Measurements from ENCODE around the gene PTPRM.
"Not testable (repeated sequence)": the region's sequence is repeated elsewhere in the genome, so short reads cannot be mapped to it uniquely, and the experiment has no call there.

PTPRM gene

DNA sequence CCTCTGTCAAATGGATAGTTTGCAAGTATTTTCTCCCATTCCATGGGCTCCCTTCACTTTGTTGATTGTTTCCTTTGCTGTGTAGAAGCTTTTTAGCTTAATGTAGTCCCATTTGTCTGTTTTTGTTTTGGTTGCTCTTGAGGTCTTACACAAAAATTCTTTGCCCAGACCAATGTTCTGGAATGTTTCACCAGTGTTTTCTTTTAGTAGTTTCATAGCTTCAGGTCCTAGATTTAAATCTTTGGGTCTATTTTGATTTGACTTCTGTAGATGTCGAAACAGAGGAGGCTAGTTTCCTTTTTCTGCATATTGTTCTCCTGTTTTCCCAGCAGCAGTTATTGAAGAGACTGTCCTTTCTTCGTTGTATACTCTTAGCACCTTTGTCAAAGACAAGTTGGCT, 351.6 kb downstream of the PTPRM start:
- DNase-seq, result no peak

- DNase-seq, result no peak
Measured at GRCh38 chr18:7919565-7919964, 352.4 kb downstream of the PTPRM start.

DNA sequence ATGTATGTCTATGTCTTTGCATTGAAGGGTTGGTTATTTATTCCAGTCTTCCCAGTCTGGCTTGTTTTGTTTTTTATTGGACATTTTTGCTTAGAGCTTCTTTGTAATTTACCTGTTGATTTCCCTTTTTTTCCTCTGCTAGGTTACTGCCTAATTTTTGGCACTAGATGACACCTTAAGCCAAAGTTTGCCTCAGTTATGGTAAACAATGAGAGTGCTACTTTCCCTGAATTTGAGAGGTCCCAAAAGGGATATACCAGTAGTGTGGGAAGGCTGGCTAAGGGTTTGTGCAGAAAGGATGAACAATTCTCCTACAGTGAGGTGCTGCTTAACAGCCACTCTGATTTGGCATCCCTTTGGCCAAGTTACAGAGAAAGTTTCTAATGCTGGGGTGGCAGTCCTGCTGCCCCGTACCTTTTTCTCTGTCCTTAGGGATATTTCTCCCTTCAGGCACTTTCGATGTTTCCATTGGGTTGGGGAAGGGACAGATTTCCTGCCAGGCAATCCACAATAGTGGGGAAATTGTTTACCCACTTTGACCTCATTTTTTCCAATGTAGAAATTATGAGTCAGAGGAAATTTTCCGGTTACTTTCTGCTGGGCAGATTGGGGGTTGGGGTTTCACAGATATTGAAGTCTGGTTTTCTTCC, 354.9 kb downstream of the PTPRM start:
- no peak for DNase-seq

DNA sequence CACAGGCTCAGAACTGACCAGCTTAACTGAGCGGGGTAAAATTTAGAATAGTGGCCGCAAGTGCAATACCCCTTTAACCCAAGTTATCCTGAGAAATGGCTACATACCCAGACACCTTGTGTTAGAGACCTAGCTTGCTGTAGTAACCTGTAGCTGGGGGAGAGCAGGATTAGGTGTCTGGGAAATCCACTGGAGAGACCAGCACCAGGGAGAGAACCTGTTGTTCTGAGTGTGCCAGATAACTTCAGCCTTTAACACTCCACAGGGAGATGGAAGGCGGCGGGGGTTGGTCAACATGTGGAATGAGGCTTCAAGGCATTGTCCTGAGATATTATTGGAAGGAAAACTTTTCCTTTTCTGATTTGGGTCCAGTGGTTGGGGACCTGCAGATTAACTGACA, 356.0 kb downstream of the PTPRM start:
- no peak for DNase-seq

GRCh38 chr18:7924616-7925015, 357.5 kb downstream of the PTPRM start:
- DNase-seq, result no peak

GRCh38 chr18:7926526-7926925, 359.4 kb downstream of the PTPRM start:
- DNase-seq, result peak; percentile 15

- no peak for DNase-seq
Measured at GRCh38 chr18:7927119-7927518, 360.0 kb downstream of the PTPRM start.

GRCh38 chr18:7931763-7932162, 364.6 kb downstream of the PTPRM start:
- DNase-seq, result no peak

DNA sequence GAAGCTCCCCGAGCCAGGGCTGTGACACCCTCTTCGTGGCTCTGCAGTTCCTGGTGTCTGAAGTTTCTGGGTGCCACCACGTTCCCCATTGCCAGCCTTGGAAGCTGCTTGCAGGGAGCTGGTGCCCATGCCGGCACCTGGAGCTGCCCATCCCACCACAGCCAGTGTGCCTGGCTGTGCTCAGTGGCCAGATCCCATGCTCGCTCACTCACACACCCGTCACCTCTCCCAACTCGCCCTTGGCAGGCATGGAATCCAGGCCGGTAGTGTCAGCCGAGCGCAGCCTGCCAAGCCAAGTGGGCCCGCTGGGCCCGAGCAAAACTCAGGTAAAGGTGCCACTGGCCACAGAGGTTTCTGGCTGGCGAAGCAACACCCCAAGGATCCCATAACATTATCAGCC, 370.2 kb downstream of the PTPRM start:
- no peak for DNase-seq

GRCh38 chr18:7939521-7939920, 372.4 kb downstream of the PTPRM start:
- no peak for DNase-seq

GRCh38 chr18:7940379-7940778, 373.3 kb downstream of the PTPRM start:
- DNase-seq, result no peak

GRCh38 chr18:7940971-7941370, 373.9 kb downstream of the PTPRM start:
- no peak for DNase-seq

DNA sequence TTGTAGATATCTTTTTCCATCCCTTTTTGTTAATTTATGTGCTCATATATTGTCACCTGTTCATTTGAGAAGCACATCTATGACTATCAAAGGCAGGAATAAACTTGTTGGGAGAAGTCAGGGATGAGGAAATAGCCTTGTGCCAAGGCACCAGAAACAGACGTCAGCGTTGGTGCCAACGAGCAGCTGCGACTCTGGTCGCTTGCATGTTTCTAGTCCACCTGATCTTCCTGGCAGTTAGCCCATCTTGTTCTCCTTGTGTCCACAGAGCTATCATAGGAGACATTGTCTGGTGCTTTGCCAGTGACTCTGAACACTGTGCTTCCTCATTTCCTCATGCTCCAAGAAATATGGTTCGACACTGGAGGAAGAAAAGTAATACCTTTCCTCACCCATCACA, 374.4 kb downstream of the PTPRM start:
- DNase-seq, result peak; percentile 83

DNA sequence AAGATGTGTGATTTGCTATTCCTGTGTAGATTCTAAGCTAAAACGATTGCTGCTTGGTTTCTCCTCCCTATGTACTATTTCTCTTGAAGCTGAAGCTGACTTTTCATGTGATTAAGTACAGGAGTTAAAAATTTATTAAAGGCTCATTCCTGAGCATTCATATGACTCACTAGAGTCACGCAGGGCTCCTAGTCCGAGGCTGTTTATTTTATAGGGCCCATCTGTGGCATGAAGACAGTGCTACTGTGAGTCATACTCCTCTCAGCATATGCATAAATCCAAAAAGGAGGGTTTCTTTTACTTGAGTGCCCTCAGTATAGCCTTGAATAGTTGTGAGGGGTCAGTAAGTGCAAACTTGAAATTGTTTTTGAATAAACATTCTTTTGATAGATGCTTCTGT, 378.8 kb downstream of the PTPRM start:
- no peak for DNase-seq

DNA sequence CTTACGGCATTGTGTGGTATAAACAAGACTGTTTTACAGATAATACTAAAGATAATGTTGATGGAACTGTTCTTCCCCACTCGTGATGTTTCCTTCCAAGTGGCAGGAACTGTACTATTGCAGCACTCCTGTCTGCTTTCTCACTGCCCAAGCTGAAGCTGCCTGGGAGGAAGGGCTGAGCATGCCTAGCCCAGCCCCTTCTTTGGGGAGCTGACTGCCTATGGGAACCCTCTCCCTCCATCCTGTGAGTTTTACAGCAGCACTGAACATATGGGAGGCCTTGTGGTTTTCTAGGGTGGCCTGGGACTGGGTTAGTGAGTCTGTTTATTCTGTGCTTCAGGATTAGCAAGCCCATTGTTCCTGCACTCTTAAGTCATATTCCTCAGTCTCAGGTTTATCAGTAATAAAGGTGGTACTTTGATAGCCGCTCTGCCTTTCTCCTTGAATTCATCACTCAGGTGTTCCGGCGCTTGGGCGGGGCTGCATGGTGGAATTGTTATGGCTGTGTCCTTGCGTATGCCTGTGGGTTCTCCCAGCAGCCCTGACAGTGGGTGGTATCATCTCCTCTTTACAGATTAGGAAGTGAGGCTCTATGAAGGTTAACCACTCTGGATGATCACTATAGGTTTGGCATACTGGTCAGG, 379.7 kb downstream of the PTPRM start:
- peak; percentile 29 for DNase-seq

- no peak for DNase-seq
Measured at GRCh38 chr18:7950380-7951136, 383.4 kb downstream of the PTPRM start.

DNA sequence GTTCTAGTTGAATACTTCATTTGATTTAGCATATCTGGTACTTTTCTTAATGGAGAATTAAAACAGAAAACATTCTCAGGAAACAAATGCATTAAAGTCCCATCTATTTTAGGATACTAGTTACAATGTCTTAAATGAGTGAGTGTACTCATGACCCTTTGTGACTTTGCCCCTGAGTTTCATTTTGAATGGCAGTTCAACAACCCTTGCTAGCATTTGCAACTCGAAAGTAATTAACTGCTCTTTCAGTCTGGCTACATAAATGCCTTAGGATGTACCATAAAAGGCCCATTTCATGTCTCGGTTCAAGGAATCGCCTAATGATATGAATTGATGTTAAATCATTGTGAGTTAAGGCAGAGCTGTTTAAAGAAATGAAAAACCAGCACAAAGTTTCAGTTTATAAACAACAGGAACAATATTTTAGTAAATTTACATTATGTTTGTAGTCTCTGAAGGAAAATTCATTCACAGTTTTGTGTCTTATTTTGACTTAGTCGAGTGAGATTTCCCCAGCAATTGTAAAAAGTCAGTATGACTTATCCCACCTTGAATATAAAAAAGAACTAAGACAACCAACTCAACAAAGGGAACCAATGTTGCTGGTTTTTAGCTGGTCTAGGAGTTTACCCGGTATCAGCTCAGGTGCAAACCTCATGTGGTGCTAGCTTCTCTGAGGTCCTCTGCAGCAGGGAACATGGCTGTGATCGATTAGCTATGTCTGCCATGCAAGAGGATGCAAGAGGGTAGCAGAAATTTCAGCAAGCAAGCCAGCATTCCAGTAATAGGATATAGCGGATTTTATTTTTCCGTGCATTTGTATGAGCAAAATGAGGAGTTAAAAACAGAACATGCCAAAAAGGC, 386.2 kb downstream of the PTPRM start:
- no peak for DNase-seq

DNA sequence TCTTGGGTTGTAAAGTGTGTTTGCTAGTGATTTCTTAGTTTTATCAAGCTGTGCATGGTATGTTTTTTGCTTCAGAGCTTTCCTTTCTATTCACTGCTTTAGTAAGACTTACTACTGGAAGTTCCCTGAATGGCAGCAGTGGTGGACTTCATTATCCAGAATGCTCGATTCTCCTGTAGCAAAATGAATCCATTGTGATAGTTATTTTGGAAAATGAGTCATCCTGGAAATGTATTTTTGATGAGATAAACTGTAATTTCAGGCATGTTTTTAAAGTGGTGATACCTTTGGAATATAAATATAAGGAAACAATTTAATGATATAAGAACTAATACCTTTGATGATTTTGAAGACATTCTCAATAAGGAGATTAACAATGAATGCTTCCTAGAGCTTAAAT, 387.1 kb downstream of the PTPRM start:
- no peak for DNase-seq

- no peak for DNase-seq
Measured at GRCh38 chr18:7955175-7955574, 388.1 kb downstream of the PTPRM start.

DNA sequence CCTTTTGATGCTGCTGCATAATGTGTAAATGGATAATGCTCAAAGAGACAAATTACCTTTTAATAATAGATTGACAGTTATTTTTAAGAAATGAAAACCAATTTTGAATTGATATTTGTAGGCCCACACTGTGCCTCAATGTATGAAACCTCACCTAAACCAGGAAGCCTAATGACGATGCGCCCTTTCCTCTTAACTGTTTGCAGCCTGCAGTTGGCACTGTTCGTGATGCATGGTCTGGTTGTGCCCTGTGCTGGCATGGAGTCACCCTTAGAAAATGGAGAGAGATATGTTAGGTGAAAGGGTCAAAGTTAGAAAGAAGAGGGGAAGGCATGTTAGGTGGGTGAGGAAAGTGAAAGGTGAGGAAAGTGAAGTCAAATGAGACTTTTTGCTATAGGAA, 390.2 kb downstream of the PTPRM start:
- no peak for DNase-seq

GRCh38 chr18:7958081-7958896, 391.2 kb downstream of the PTPRM start:
- DNase-seq, result no peak

DNA sequence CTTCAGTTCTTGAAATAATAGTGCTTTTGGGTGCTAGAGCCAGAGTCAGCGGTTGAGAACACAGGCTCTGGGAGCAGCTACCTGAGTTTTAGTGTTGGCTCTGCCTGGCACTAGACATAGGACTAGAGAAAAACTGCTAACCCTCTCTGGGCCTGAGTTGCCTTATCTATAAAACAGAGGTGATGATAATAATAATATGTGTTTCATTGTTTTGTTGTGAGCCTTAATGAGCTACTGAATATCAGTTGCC, 391.7 kb downstream of the PTPRM start:
- DNase-seq, result no peak

DNA sequence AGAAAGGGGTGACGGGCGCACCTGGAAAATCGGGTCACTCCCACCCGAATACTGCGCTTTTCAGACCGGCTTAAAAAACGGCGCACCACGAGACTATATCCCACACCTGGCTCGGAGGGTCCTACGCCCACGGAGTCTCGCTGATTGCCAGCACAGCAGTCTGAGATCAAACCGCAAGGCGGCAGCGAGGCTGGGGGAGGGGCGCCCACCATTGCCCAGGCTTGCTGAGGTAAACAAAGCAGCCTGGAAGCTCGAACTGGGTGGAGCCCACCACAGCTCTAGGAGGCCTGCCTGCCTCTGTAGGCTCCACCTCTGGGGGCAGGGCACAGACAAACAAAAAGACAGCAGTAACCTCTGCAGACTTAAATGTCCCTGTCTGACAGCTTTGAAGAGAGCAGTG, 399.6 kb downstream of the PTPRM start:
- DNase-seq, result not testable (repeated sequence)

All from DMS153 (cell line).